DMS153 (cell line): ENCODE measurements around the gene NAPB.
"Not testable (repeated sequence)": the region's sequence is repeated elsewhere in the genome, so short reads cannot be mapped to it uniquely, and the experiment has no call there.

Experiments used
- DNase-seq: peaks from one replicate; lab custom pipeline; 2025; lab: John Stamatoyannopoulos, UW

The NAPB gene

DNA sequence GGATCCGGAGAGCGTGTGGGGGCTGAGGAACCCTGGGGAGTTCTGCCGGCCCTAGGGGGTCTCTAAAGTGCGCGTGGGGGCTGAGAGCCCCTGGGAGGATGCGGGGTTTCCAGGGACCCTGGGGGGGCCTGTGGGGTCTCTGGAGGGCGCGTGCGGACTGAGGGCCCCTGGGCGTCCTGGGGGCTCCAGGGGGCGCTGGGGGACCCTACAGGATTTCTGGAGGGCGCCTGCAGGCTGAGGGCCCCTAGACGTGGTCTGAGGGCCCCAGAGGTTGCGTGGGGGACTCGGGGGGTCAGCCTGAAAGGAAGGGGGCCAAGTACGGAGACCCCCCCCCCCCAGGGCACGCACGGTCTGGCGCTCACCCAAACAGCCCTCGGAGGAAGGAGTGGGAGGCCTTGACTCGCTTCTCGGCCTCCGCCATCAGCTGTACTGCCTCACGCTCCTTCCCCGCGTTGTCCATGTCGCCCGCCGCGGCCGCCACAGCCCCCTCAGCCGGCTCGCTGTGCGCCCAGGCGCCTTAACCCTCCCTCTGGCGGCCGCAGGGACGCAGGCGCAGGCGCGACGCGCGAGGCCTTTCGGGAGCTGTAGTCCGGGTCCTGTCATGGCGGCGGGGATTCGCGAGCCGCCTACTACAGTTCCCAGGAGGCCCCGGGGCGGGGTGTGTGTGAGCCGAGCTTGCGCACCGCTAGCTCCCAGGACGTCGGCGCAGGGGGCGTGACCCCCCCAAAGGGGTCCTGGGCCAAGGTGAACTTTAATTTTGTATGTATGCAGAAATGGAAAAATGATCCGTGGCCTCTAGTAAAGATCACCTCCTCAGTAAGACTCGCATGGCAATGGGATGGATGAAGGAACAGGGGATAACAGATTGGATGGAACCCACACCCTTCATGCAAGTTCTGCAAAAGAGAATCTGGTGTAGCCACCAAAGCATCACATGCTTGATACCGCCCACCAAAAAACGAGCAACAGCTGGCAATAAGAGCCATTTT is at the start of gene NAPB:
TSS of gene NAPB (minus strand) at position 546 of the 989 bp plus-strand sequence. CDS start at position 460, 86 bp downstream.
- DNase-seq = peak; percentile 82

GRCh38 chr20:23466961-23467360 is 45.7 kb upstream of the NAPB start:
- not testable (repeated sequence) for DNase-seq

- no peak for DNase-seq
Observed at GRCh38 chr20:23461180-23461579, 39.9 kb upstream of the NAPB start.

GRCh38 chr20:23459461-23460150 is 38.3 kb upstream of the NAPB start:
- DNase-seq = no peak

DNA sequence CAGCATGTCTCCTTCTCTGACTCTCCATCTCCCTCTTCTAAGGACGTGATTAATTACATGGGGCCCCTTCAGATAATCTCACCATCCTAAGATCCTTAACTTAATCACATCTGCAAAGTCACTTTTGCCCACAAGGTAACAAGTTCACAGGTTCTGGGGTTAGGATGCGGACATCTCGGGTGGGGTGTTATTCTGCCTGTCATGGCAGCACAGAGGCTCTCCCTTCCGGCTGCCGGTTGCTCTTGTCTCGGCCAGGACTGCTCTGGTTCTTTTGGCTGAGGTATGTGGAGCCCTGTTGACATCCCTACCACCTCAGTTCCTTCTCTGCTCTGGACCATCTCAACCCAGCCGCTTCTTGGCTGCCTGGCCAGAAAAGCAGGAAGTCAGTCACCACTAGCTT is 35.6 kb upstream of the NAPB start:
- no peak for DNase-seq

- DNase-seq = no peak
Observed at GRCh38 chr20:23456409-23456808, 35.1 kb upstream of the NAPB start.

DNA sequence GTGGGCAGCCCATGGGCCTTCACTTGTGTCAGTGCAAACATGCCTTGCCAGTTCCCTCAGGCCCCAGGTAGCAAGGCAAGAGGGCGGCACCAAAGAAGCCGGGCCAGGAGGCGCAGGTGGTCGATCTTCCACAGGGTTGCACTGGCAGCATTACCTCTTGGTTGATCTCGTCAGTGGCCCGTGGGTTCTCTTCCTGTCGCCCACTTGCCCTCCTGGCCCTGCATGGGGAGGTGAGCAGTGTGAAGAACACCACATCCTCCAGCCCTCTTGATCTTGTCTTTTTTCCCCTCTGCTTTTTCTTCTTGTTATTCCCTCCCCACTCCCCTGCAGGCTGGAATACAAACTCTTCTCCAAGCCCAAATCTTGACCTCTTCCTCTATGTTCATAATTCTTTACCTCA is 34.4 kb upstream of the NAPB start:
- no peak for DNase-seq

- no peak for DNase-seq
Observed at GRCh38 chr20:23454816-23455215, 33.5 kb upstream of the NAPB start.

GRCh38 chr20:23453549-23454543 is 32.6 kb upstream of the NAPB start:
- no peak for DNase-seq

DNA sequence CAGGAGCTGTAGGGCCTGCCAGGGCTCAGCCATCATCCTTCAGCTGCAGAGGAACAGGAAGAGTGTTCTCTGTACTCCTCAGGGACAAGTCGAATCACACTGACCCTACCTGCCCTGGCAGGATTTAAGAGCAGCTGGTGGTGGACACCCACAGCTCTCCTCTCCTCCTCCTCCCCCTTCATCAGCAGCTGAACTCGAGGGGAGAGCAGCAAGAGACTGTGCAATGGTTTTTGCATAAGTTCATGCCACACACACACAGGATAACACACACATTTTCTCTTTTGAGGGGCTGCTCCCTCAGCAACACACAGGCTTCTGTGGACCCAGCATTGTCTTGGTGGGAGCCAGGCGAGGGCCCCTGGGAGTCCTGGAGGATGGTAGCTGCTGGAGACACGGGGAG is 31.5 kb upstream of the NAPB start, which contains the start of gene CST11:
TSS of gene CST11 (minus strand) at position 101 of the 400 bp plus-strand sequence. CDS start at position 36, 65 bp downstream.
- no peak for DNase-seq

GRCh38 chr20:23451956-23452487 is 30.7 kb upstream of the NAPB start:
- DNase-seq = no peak

DNA sequence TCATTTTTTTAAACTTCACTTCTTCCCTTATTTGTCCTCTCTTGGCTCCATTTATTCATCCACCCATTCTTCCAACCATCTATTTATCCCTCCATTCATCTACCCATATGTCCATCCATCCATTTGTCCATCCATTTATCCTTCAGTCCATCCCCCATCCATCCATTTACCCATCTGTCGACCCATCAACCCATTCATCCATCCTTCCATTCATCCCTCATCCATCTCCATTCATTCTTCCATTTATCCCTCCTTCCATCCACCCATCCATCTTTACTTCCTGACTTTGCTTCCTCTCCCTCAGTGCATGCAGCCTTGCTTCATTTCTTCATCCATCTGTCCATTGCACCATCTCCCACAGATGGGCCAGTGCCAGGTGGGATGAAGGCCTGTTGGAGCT is 29.6 kb upstream of the NAPB start:
- DNase-seq = no peak

GRCh38 chr20:23449421-23449820 is 28.1 kb upstream of the NAPB start:
- DNase-seq = no peak

GRCh38 chr20:23448167-23448566 is 26.9 kb upstream of the NAPB start:
- DNase-seq = no peak

DNA sequence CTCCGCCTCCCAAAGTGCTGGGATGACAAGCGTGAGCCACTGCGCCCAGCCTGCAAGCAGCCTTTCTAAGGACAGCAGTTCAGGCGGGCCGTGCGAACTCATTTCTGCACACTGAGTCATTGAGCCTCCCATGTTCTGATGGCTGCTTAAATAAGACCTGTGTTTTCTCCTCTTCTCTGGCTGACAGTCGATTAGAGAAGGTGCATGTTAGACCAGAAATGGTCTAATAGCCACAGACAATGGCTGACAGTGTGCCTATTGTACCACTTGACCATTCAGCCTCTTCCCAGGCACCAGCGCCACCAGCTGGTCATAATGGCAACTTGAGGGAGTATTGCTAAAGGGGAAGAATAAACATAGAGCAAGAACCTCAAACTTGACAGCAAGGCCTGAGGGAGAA is 25.2 kb upstream of the NAPB start:
- peak; percentile 20 for DNase-seq

GRCh38 chr20:23445596-23446217 is 24.4 kb upstream of the NAPB start:
- no peak for DNase-seq

DNA sequence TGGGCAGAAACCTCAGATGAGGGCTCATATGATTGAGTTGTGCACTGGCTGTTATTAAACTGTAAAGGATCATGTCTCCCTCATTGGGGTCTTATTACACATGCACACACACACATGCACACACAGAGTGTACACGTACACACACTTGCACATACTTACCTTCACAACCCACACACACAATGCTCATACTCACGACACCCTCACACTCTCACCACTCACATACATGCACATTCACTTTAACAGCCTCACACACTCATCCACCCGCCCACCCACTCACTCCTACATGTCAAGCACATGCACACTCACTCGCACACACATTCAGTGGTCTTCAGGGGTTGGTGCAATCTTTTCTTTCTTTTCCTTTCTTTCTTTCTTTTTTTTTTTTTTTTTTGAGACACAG is 23.6 kb upstream of the NAPB start:
- DNase-seq = no peak

DNA sequence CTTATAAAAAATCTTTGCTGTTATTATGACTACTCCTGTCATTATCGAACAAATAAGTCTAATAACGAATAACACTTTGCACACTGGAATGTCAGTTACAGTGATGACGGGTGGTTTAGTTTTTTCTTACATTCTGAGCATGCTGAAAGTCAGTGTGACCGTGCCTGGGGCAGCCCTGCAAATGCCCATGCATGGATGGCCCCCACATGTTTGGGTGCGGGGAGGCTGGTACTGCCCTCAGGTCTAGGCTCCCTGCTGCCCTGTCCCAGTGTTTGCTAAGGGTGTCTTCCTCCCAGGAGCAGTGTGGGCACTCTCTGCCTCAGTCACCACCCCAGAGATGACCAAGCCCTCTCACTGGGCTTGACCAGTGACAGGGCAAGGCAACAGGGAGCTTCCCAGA is 21.1 kb upstream of the NAPB start:
- no peak for DNase-seq

DNA sequence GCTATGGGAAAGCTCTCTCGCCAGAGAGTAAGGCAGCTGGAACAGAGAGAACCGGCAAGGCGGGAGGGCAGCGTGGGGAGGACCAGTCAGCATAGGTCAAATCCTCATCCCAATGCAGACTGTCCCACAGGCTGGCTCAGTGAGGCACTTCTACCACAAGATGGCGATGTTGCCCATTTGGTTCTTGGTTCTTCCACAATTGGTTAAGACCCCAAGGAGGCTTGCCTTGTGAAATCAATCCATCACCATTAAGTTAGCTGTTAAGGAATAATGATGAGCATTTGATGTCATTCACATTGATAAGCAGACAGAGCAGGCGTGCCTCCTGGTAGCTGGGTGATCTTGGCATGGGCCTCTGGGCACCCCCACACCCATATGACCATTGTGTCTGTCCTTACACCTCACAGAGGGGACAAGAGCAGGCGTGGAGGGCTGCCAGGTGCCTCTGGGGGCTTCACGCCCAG is 20.6 kb upstream of the NAPB start:
- peak; percentile 69 for DNase-seq

DNA sequence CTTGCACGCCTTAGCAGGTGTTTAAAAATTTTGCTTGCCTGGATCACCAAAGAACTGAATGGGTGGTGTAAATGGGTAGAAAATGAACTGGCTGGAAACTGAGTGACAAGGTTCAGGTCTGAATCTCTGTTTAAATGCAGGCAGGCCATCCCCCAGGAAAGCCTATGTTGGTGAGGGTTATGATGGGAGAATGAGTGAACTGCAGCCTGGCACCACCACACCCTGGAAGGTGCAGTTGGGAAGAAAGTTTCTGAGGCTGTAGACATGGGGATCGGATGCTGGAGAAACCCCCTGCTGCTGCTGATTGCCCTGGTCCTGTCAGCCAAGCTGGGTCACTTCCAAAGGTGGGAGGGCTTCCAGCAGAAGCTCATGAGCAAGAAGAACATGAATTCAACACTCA is 18.7 kb upstream of the NAPB start:
- DNase-seq = no peak

GRCh38 chr20:23438661-23439060 is 17.4 kb upstream of the NAPB start:
- no peak for DNase-seq
